ENCODE results near the gene ACAD11.

ACAD11 gene

GRCh38 chr3:132537297-132537696 is 122.3 kb downstream of the ACAD11 start:
- TF ChIP-seq GATA2 (IDR thresholded peaks at IDR 0.05; ENCODE audit: low read depth, low read length): no peak

GRCh38 chr3:132536442-132537153 is 123.0 kb downstream of the ACAD11 start:
- no peak for TF ChIP-seq GATA3 (IDR thresholded peaks at IDR 0.05; ENCODE audit: low read depth, low read length)
- TF ChIP-seq GATA2 (IDR thresholded peaks at IDR 0.05; ENCODE audit: low read depth, low read length): no peak

- no peak for TF ChIP-seq GATA3 (IDR thresholded peaks at IDR 0.05; ENCODE audit: low read depth, low read length)
- TF ChIP-seq GATA2 (IDR thresholded peaks at IDR 0.05; ENCODE audit: low read depth, low read length): no peak
Observed at GRCh38 chr3:132535575-132536441, 123.8 kb downstream of the ACAD11 start.

GRCh38 chr3:132530624-132531023 is 129.0 kb downstream of the ACAD11 start:
- TF ChIP-seq GATA2 (IDR thresholded peaks at IDR 0.05; ENCODE audit: low read depth, low read length) (no peak), GATA3 (IDR thresholded peaks at IDR 0.05; ENCODE audit: low read depth, low read length) (no peak)

DNA sequence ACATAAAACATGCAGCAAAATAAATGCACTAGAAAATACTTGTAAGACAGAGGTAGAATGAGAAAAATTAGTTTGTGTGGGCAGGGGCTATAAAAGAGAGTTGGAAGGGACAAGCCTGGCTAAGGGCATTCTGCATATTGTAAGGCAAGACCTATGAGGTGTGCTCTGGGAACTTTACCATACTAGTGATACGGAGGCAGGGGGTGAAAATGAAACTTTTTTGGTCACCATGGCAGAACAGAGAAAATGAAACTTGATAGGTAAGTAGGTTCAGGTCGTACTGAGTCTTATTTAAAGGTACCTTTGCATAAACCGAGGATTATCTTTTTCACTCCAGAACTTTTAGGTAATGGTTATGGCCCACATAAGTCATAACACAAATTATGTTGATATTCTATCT is 137.3 kb downstream of the ACAD11 start:
- TF ChIP-seq GATA2 (IDR thresholded peaks at IDR 0.05; ENCODE audit: low read depth, low read length) (no peak), GATA3 (IDR thresholded peaks at IDR 0.05; ENCODE audit: low read depth, low read length) (no peak)

GRCh38 chr3:132521901-132522300 is 137.7 kb downstream of the ACAD11 start:
- no peak for TF ChIP-seq GATA2 (IDR thresholded peaks at IDR 0.05; ENCODE audit: low read depth, low read length)
- TF ChIP-seq GATA3 (IDR thresholded peaks at IDR 0.05; ENCODE audit: low read depth, low read length): no peak

GRCh38 chr3:132519914-132520313 is 139.7 kb downstream of the ACAD11 start:
- TF ChIP-seq GATA2 (IDR thresholded peaks at IDR 0.05; ENCODE audit: low read depth, low read length) (no peak), GATA3 (IDR thresholded peaks at IDR 0.05; ENCODE audit: low read depth, low read length) (no peak)

GRCh38 chr3:132517311-132517710 is 142.3 kb downstream of the ACAD11 start:
- TF ChIP-seq GATA2 (IDR thresholded peaks at IDR 0.05; ENCODE audit: low read depth, low read length): no peak
- no peak for TF ChIP-seq GATA3 (IDR thresholded peaks at IDR 0.05; ENCODE audit: low read depth, low read length)

DNA sequence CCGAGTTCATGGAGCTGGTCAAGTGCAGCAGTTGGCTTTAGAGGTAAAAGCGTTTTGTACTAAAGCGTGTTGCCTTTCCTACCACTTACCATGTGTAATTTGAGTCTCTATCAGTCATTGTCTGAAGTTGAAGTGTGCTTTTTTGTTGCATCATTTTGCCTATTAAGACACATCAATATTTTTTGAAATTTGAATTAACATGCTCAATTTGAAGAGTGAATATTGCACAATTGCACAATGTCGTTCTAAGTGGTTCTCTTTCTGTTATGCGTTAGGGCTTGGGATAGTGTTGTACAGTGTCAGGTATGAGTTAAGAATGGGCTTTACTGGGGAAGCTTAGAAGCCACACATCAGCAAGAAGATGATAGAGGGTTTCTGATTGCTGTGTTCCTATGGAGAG is 146.6 kb downstream of the ACAD11 start:
- no peak for TF ChIP-seq GATA3 (IDR thresholded peaks at IDR 0.05; ENCODE audit: low read depth, low read length)
- no peak for TF ChIP-seq GATA2 (IDR thresholded peaks at IDR 0.05; ENCODE audit: low read depth, low read length)

- TF ChIP-seq GATA3 (IDR thresholded peaks at IDR 0.05; ENCODE audit: low read depth, low read length) (no peak), GATA2 (IDR thresholded peaks at IDR 0.05; ENCODE audit: low read depth, low read length) (no peak)
Observed at GRCh38 chr3:132509506-132509905, 150.1 kb downstream of the ACAD11 start.

DNA sequence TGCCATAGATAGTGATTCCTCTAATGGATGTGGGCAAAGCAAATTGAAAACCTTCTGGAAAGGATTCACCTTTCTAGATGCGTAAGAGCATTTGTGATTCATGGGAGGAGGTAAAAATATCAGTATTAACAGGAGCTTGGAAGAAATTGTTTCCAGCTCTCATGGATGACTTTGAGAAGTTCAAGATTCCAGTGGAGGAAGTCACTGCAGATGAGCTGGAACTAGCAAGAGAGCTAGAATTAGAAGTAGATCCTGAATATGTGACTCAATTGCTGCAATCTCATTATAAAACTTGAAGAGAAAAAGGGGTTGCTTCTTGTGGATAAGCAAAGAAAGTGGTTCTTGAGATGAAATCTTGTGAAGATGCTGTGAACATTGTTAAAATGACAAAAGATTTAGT is 150.5 kb downstream of the ACAD11 start:
- TF ChIP-seq GATA3 (IDR thresholded peaks at IDR 0.05; ENCODE audit: low read depth, low read length): no peak
- no peak for TF ChIP-seq GATA2 (IDR thresholded peaks at IDR 0.05; ENCODE audit: low read depth, low read length)

All from SH-SY5Y (cell line).